GM21528 (cell line): ENCODE measurements around the gene CAV2.

Experiments used
- ATAC-seq: cut with Tn5 transposase; IDR thresholded peaks from one replicate; pipeline ENCODE4 v1.9.1; 2021; ENCODE audit warnings: mild to moderate bottlenecking, moderate library complexity; ENCODE audit not compliant: unreplicated experiment, low FRiP score

The CAV2 gene

DNA sequence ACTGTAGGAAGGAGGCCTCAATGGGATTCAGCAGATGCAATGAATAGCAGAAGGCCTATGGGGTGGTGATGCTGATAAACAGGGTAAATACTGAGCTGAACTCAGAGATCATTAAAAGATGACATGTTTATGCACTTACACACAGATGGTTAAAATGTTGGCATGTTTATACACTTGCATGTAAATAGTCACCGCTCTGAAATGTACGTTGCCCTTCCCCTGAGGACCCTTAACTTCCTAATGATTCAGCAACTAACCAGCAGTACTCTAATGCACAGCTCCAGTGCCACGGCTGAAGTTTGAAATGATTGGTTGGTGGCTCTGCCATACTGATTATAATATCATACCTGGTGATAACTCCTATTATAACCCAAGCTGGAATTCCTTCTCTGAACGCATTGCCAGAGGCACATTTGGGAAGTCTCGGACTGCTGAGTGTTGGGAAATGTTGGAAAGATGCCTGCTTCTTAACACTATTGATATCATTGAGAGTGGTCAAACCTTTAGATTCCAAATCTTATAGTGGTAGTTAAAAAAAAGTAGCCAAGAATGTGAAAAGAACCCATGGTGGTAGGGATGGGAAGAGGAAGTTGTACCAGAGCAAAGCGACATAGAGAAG lies 21.6 kb downstream of the CAV2 start:
- no peak for ATAC-seq

DNA sequence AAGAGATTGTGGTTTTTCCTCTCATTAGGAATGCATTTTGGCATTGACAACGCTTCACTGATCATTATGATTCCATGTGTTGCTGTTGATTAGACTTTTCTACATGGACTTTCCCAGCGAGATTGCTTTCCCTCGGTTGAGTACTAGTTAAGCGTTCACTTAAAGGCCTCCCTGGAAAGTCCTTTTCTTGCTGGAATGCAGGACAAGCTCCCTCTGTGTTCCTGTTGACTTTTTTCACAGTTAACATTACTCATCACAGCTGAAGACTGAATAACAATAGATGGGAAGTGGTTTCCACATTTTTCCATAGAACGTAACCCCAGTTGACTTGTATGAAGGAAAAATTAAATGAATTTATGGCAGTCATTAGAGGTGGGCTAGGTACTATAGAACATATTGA lies 22.7 kb downstream of the CAV2 start:
- ATAC-seq = no peak

DNA sequence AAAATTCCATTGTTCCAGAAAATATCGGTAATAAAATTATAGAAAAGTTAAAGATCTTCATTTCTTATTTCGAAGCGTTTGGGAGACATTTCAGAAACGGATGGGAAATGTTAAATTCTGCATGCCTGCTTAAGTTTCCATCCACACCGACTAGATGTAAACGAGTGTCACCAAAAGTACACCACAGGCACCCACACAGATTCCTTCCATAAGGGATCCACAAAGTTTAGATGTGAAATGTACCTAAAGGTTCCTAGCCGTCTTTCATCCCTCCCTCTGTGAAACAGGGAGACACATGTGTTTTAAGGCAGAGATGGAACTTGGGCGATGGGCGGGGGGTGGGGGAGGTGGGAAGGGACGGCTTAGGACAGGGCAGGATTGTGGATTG lies 24.7 kb downstream of the CAV2 start:
- no peak for ATAC-seq

DNA sequence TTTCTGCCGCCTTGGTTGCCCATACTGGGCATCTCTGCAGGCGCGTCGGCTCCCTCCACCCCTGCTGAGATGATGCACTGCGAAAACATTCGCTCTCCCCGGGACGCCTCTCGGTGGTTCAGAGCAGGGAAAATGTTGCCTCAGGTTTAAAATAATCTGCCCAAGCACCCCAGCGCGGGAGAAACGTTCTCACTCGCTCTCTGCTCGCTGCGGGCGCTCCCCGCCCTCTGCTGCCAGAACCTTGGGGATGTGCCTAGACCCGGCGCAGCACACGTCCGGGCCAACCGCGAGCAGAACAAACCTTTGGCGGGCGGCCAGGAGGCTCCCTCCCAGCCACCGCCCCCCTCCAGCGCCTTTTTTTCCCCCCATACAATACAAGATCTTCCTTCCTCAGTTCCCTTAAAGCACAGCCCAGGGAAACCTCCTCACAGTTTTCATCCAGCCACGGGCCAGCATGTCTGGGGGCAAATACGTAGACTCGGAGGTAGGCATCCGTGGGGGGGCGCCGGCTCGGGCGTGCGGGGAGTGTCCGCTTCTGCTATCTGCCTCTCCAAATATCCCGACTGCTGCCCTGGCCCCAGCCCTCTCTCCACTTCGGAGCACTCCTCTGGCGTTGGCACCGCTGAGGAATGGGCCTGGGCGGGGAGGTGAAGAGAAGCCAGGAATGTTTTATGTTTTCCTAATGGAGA lies 25.2 kb downstream of the CAV2 start, which contains the start of gene CAV1:
Gene CAV1 (plus strand): TSS at position 428 of the 689 bp plus-strand sequence. CDS start 27 bp downstream, at position 455.
- peak; percentile 30 for ATAC-seq

DNA sequence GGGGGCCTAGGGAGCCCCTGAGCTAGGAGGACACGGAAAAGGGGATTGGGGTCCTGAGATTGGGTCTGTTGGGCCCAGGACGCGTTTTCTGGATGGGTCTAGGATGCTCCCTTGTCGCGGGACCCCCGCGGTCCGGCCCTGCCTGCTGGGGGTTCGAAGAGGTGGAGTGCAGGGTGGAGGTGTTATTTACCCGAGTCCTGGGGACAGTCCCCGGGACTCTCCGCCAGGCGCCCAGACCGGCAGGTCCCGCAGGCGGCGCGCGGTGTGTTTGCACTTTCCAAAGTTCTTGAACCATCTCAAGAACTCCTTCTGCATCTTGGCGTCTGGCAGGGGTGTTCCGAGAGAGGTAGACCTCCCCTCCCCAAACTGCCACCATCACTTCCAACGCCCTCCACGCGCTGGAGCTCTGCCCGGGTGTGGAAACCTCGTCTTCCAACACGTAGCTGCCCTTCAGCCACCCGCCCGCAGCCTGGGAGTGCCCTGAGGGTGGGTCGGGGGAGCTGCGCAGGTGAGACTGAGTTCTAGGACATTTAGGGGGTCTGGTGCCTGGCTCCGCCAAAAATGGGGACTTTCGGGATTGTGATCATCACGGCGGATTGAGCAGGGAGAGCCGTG lies 25.9 kb downstream of the CAV2 start:
- ATAC-seq = peak; percentile 41

DNA sequence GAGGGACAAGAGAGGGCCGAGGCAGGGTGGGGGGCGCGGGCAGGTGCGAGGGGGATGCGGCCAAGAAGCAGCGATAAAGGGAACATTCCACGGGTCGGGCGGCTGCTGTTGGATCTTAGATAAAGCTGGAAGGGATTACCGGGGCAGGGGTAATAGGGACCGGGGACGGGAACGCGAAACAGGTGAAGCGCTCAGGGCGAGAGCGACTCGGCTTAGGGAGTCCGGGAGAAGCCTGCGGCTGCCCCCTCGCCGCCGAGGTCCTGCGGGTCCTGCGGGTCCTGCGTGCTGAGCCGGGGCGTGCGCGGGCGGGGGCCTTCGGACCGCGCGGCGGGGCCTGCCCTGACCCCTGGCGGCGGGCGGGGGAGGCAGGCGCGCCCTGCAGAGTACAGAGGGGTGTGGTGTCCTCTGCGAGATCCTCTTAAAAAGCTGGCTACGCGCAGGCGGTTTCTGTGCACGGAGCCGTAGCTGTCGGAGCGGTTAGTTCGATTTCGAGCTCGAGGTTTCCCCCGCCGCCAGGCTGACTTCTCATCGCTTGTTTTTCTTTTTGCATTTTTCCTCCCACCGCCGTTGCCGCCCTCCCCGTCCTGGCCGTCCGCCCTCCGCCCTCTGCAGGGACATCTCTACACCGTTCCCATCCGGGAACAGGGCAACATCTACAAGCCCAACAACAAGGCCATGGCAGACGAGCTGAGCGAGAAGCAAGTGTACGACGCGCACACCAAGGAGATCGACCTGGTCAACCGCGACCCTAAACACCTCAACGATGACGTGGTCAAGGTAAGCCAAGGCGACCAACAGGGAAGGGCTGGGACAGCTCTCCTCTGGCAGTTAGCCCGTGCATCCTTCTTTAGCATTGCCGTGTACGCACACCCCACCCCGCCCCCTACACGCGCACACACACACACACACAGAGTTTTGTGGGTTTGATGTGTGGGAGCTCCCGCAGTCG lies 26.6 kb downstream of the CAV2 start:
- peak; percentile 94 for ATAC-seq

DNA sequence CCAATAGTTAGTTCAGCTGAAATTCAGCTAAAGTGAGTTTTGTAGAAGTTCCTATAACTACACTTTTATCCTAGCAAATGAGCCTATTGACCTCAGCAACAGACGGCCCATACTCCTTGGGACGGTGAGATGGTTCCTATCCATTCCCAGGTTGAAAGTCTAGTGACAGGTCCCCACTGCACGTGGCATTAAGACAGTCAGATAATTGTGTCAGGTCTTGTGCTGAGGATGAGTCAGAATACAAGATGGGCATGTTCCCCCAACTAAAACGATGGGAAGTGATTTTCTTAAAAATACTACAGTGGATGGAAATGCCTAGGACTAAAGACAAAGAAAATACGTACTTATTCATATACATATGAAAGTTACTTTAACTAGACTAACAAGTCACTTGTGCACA lies 27.4 kb downstream of the CAV2 start:
- ATAC-seq = no peak

DNA sequence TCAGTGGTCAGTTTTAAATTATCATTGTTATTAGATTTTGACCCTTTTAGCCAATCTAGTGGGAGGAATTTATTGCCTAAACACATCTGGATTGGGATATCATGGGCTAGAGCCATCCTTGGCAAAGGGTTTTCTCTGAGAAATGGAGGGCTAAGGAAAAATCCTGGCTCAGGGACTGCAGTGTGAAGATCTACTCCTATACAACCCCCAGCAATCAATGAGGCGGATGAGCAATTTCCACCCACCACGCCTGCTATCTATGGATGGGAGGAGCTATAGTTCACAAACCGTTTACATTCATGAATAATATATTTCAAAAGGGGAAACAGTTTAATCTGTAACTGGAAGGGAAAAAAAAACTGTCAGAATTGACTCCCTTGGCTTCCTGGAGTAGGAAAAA lies 28.0 kb downstream of the CAV2 start:
- no peak for ATAC-seq

DNA sequence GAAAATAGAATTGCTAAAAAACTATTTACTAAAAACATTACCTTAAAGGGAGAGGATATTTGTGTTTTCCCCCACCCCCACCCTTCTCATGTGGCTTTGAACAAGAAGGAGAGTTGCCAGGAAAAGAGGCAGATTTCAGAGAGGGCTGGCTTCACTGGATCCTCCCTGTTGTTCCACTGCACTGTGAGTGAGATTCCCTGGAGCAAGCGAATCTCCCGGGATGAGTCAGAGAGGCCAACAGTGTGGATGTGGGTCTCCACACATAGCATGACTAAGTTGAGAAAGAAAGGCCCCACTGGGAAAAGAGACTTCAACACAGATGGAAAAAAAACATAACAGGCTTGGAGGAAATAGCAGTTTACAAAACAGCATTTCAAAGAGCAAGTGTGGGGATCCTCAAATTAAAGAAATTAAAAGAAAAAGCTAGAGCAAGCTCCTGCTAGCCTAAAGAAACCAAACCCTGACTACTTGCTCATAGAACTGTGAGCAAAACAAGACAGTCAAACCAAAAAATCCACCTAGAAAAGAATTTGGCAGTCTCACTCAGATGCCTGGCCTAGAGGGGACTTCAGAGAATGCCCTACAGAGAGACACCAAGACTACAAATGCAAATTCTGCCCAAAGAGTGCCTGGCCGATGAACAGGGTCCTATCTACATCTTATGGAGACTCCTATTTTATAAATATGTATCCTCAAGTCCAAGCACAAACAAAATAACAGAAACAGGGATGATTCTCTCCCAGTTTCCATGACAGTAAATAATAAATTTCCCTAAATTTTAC lies 28.7 kb downstream of the CAV2 start:
- no peak for ATAC-seq

DNA sequence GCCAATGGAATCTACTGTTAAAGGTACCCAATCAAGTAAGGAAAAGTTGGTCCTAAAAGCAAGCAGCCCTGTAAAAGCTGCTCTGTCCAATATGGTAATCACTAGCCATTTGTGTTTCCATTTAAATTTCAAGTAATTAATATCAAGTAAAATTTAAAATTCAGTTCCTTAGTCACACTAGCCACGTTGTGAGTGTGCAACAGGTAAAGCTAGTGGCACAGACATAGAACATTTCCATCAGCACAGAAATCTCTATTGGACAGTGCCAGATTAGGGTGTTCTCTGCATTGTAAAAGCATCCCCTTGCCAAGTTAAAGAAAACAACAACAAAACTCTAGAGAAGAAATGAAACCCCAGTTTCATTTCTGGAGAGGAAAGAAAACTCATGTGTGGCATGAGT lies 29.7 kb downstream of the CAV2 start:
- no peak for ATAC-seq

DNA sequence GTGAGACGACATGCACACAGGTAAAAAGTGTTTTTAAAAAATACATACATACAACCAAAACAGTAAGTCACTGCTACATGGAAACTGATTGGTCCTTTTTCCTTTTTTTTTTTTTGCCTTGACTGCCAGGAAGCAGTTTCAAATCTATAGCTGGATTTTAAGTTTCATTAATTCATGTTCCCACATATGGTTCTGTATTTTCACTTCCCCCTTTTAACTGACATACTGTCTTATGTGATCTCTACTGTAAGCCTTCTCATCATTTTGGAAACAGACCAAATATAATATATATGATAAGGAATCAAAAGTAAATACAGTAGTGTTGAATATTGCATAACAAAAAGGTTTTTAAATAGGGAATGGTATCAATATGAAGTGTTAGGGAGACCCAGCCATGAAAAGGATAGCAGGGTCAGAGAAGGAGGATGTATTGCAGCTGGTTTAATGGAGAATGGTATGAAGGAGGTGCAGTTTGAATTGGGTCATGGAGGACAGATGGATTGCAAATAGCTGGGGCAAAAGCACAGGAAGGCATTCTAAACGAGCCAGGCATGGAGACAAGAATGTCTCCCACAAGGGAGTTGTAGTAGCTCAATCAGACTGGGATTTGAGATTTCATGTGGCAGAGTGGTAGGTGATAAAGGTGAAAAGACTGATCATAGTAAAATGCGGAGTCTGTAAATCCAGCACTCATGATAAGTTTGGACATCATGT lies 30.7 kb downstream of the CAV2 start:
- no peak for ATAC-seq

DNA sequence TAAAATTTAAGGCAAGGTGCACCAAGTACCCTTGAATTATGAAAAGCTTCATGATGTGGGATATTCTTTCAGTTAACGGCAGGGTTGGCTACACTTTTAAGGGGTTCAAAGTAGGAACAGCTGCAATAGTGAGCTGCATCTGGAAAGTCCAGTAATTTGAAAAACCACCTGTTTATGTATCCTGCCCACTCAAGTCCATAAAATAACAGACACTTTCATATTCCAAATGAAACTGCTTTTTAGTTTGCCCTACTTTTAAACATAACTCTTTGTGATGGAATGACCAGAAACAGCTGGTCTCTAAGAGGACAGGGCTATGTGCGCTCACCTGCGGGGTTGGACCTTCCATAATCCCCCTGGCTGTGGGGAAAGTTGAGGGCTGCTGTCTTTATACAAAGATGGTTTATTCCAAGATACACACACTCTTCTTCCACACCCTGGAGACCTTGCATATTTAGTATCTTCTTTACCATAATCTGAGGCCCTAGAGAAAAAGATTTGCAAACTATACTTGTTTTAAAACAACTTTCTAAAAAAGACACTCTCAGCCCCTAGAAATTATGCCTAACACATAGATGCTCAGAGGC lies 32.7 kb downstream of the CAV2 start:
- ATAC-seq = no peak

DNA sequence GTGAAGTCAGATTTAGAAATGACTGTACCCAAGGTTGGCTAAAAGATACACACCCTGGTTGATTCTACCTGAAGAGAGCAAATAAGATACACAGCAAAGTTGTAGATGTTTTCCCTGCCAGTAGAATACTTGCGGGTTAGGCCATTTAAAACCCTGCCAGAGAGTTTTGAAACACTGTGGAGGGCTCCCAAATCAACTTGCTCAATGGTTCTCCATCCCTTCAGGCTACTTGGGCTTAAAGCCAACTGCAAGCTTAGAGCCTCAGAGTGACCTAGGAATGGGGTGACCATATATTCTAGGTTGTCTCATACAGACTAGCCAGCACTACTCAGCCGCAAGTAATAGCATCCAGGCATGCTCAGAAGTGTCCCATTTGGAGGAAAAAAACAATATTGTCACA lies 35.3 kb downstream of the CAV2 start:
- no peak for ATAC-seq

DNA sequence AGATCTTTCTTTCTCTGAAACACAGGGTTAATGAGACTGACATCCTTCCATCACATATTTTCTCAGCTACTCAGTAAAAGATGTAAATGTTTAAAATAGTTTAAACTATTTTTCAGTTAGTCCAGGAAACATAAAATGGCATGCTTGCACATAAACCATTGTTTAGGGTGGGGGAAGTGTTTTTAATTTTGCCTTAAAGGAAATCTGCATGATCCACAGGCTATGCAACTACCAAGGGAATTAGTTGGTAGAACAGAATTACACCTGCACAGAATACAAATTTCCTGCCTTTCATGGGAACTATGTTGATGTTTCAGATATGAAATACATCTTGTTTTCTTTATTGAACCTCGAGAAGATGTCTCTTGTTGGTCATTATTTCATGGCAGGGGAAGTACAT lies 35.9 kb downstream of the CAV2 start:
- ATAC-seq = no peak

DNA sequence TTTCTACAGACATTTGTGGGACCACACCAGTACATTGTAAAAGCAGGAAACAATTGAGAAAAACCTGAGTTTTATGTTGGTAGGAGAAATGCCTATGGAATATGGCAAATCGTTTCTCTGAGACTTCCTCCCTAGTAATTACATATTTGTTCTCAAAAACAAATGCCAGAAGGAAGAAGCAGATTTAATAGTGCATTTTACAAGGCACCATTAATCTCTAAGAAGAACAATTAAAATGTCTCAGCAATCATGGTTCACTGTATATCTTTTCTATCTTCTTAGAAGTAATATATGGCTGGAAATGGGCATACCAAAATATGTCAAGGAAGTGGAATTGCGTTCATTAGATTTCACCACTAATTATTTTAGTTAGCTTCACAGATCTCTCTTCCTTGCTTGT lies 38.6 kb downstream of the CAV2 start:
- no peak for ATAC-seq

DNA sequence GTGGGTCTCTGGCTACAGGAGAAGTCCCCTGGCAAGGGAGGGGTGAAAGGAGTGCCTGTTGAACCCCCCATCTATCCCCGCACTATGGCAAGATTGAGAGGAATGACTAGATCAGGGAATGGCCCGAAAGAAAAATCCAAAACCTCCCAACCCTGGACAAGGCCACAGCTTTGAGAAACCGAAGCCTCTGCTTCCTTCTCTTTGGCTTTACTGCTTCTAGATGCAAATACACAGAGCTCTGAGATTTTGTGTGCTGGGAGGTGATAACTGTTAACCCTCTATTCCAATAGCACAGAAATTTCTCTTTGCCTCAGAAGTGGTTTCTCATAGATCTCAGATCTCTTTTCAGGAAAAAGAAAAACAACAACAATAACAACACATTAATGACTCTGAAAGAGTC lies 40.3 kb downstream of the CAV2 start:
- ATAC-seq = no peak

DNA sequence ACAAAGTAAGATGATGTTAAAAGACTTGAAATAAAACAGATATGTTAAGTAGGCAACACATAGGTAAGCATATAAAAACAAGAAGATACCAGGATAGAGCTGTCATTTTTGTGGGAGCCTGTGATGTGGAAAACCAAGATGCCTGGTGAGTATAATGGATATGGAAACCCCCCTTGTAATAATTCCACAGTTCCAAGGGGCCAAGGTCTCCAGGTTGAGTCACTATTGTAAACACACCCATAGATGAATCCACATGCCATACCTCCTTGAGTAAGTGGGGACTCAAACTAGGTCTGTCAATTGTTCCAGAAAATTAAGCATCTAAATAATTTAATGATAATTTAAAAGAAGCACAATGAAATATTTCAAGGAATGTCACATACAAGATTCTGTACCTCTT lies 41.2 kb downstream of the CAV2 start:
- no peak for ATAC-seq

DNA sequence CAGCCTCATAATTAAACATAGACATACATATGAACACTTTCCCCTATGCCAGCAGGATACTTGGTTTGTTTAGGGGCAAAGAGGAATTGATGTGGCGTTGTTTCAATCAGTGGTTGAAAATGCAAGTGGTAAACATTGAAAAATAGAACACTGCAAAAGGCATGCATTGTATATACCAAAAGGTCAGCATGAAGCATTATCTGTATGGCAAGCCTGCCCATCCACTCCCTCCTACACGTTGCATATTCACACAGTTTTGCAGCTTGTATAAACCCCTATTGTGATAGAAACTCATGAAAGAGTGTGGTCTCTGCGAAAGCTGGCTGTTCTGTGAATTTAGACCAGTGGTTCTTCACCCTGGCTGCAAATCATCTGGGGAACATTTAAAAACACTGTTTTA lies 42.4 kb downstream of the CAV2 start:
- no peak for ATAC-seq

DNA sequence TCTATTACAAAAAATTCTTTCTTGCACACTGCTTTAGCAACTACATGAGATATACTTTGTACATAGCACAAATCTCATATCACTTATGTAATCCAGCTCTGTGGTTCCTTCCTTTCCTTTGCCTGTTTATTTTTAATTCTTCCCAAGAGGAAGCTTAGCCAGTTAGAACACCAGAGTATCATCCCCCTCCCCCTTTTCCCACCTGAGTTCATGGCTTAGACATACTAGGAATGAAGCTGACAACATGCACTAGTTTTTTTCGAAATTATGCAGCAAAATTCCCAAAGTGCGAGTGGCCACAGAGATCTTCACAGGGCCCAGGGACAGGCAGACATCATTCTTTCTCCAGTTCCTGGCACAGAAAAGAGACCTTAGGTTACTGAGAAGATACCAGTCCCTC lies 43.1 kb downstream of the CAV2 start:
- ATAC-seq = no peak
